ENCODE results near the gene SEL1L3. TPM values are rescaled to one million over a fixed set of nuclear protein-coding genes. Genes with fewer than 3 reads are reported as not detected.

The SEL1L3 gene
- total and polyA plus RNA-seq, 7 donors = 1.0 to 4.3 (median 1.6) TPM

DNA sequence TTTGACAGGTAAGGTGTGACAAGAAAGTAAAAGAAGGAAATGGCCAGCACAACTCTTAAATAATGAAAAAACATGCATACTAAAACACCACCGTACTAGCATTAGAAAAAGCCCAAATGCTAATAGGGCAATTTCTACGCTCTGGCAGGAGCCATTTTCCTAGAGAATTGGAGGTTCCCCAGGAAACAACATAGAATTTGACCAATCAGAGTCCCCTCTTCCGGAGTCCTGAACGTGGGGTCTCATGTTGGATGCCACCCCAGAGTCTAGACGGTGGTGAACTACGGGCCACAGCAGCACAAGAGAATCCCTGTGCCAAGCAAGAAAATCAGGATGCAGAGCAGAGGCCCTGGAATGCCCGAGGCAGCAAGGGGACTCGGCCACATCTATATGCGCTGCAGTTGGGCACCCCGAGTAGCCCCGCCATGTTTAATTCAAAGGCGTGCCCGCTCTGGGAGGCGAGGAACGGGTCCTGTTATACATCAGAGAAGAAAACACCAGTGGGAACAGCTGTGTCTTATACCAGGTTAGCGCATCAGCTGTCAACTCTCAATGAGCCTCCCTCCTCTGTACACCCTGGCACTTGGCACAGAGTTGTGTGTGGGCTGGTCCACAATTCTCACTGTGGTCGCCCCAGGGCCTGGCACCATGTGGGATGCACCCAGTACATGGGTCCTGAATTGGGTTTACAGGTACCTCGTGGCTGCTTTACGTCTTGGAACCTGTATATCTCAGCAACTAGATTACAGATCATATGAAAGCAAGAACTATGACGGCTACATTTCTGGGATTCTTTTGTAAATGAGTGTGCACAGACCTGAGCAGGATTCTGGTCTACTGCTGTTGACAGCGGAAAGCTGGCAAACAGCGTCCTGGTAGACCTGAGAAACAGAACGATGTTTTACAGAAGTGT is 52.1 kb downstream of the SEL1L3 start:
- 85 to 87% (median 86%) methylated on average over 23 of the region's 23 CpGs for WGBS, 3 donors

GRCh38 chr4:25809996-25810395 is 52.8 kb downstream of the SEL1L3 start:
- 63 to 70% (median 69%) methylated on average over 4 of the region's 4 CpGs for WGBS, 3 donors
- Histone ChIP-seq H3K4me1 (peaks cover 9% of the 10 kb centered on the region), H3K27ac (no peak overlapping the region), H3K27me3 (ENCODE audit: insufficient read depth in 3 of 3, low read length in 2 of 3) (no peaks in the 10 kb centered on the region), H3K9me3 (no peaks in the 10 kb centered on the region), H3K36me3 (ENCODE audit: insufficient read depth in 1 of 2, low read depth in 1 of 2) (no peaks in the 10 kb centered on the region), H3K4me3 (no peak overlapping the region)
- intact Hi-C loops (cut with DNase I) = no loop called here
- ATAC-seq = no peak
- no peak for TF ChIP-seq CTCF (IDR thresholded peaks at IDR 0.05)
- no peak for DNase-seq

More for the DNA sequence above, 52.1 kb downstream of the SEL1L3 start:
- H3K9me3 ChIP-seq = no peaks in the 10 kb centered on the region
- TF ChIP-seq CTCF (IDR thresholded peaks at IDR 0.05) = no peak
- H3K27me3 ChIP-seq (ENCODE audit: insufficient read depth in 3 of 3, low read length in 2 of 3) = no peaks in the 10 kb centered on the region
- DNase-seq = no peak
- H3K4me1 ChIP-seq = peaks cover 9% of the 10 kb centered on the region
- no peak overlapping the region for H3K27ac ChIP-seq
- ATAC-seq = no peak
- no peaks in the 10 kb centered on the region for H3K36me3 ChIP-seq (ENCODE audit: insufficient read depth in 1 of 2, low read depth in 1 of 2)
- no peak overlapping the region for H3K4me3 ChIP-seq
- intact Hi-C loops (cut with DNase I) = no loop called here

DNA sequence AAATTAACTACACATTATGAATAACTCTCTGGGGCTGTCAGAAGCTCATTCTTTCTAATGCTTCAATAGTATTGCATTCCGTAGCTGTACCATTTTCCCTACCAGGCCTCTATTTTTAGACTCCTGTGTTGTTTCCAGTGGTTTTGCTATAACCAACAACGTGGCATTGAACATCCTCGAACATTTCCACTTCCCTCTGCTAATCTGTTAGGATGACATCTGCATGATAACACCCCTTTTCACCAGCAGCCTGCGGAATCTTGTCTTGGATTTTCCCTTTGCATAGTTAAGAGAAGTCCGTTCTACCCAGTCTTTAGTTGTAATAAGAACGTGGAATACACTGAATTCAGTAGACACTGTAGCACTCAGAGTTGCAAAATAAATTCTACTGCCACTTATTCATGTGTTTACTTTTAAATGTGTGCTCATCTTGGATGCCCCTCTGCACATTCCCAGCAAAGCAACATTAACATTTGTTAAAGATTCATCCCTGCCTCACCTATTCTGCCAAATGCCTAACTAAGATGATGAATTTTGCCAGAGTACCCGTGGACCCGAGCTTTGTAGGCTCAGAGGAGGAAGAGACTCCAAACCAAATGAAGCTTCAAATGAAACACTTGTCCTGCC is 55.6 kb downstream of the SEL1L3 start:
- Histone ChIP-seq H3K36me3 (ENCODE audit: insufficient read depth in 1 of 2, low read depth in 1 of 2) (no peaks in the 10 kb centered on the region), H3K9me3 (no peaks in the 10 kb centered on the region), H3K27ac (no peak overlapping the region), H3K27me3 (ENCODE audit: insufficient read depth in 3 of 3, low read length in 2 of 3) (no peaks in the 10 kb centered on the region), H3K4me1 (no peaks in the 10 kb centered on the region), H3K4me3 (no peak overlapping the region)
- no peak for TF ChIP-seq CTCF (IDR thresholded peaks at IDR 0.05)
- DNase-seq (no peak), ATAC-seq (no peak)
- WGBS, 3 donors = 70 to 75% (median 73%) methylated on average over 8 of the region's 8 CpGs
- intact Hi-C loops (cut with DNase I) = no loop called here

DNA sequence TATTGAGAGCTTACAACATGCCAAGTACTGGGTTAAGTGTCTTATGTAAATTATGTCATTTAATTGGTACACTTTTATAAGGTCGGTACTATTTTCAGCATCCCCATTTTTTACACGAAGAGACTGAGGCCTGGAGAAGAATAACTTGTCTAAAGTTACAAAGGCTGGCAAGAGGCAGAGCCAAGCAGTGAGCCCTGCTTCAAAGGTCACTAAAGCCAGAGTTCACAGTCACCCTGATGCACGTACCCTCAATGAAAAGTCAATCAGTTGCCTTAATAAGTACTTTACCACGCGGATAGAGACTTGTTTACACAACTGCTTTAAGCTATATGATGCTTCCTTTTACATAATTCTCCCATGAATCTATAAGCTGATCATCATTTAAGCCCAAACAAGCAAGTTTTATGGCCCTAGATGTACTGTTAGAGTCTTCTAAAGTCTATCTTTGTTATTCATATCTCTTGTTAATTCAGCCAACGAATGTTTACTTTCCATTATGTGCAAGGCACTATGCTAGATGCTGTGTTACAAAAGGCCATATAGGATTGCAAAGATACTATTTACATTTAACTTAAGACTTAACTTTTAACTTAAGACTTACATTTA is 57.4 kb downstream of the SEL1L3 start:
- no peak for TF ChIP-seq CTCF (IDR thresholded peaks at IDR 0.05)
- intact Hi-C loops (cut with DNase I) = no loop called here
- no peaks in the 10 kb centered on the region for H3K9me3 ChIP-seq
- no peak overlapping the region for H3K4me3 ChIP-seq
- ATAC-seq (no peak), DNase-seq (no peak)
- H3K27ac ChIP-seq = no peak overlapping the region
- WGBS, 3 donors = 80 to 82% (median 82%) methylated on average over 6 of the region's 6 CpGs
- no peaks in the 10 kb centered on the region for H3K4me1 ChIP-seq
- no peaks in the 10 kb centered on the region for H3K27me3 ChIP-seq (ENCODE audit: insufficient read depth in 3 of 3, low read length in 2 of 3)
- H3K36me3 ChIP-seq (ENCODE audit: insufficient read depth in 1 of 2, low read depth in 1 of 2) = no peaks in the 10 kb centered on the region
